Stimulated activated naive CD8-positive, alpha-beta T cell treated with anti-CD3 and anti-CD28 coated beads, Interleukin-15, amount 100 ng/mL, for 72 hours (primary cell): ENCODE measurements around the gene C2CD4B.
A peak's percentile ranks its signal among the peaks of the same experiment; 100 is the strongest.

Source experiments
- ATAC-seq: fragments of 150-1000 bp; cut with Tn5 transposase; 2 replicates; pipeline ENCODE4 v1.10.0; 2021; ENCODE audit warnings: mild to moderate bottlenecking, moderate library complexity
- DNase-seq, 2 donors: peaks; one replicate each; pipeline ENCODE4 v3.0.0; 2021 to 2022
- H3K27ac Mint-ChIP-seq, 2 donors: one replicate each; pipeline ENCODE4 v1.8.0; 2022; ENCODE audit warnings: mild to moderate bottlenecking in 2 of 2, mixed read lengths in 2 of 2, moderate library complexity in 2 of 2
- H3K27me3 Mint-ChIP-seq: one replicate; pipeline ENCODE4 v1.8.0; 2022; ENCODE audit warnings: mixed read lengths
- H3K4me1 Mint-ChIP-seq: one replicate; pipeline ENCODE4 v1.8.0; 2022; ENCODE audit warnings: mild to moderate bottlenecking, mixed read lengths
- H3K4me3 Mint-ChIP-seq, 2 donors: one replicate each; pipeline ENCODE4 v1.8.0; 2022; ENCODE audit warnings: mild to moderate bottlenecking in 2 of 2, mixed read lengths in 2 of 2, moderate library complexity in 1 of 2
- H3K9me3 Mint-ChIP-seq, 2 donors: one replicate each; pipeline ENCODE4 v1.8.0; 2022; ENCODE audit warnings: mixed read lengths in 2 of 2

C2CD4B gene, protein sequence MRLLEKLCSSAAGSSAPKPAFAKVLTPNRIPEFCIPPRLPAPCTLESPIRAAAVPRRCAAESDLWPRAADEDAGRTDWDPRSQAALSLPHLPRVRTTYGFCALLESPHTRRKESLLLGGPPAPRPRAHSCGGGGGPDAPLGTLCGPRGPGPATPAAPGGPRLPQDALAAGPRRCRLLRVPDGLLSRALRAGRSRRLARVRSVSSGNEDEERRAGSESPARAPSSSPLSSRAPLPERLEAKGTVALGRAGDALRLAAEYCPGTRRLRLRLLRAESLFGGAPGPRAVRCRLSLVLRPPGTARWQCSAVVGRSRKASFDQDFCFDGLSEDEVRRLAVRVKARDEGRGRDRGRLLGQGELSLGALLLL

GRCh38 chr15:62165104-62165792 is at the start of gene C2CD4B:
C2CD4B (minus strand) TSS chr15:62165285; CDS start chr15:62164984, 301 bp downstream.
- ATAC-seq = peak; percentile 76
- Mint-ChIP-seq H3K9me3 (no peaks in the 10 kb centered on the region), H3K27me3 (peaks cover 68% of the 10 kb centered on the region), H3K4me3 (peak within 1 kb of the TSS; percentile 81 to 84), H3K4me1 (peaks cover 21% of the 10 kb centered on the region), H3K27ac (peak within 1 kb of the TSS in 1 of 2 donors; percentile 94)
- DNase-seq = peak; percentile 29 to 37

- DNase-seq = peak in 1 of 2 donors; percentile 11
- H3K4me1 Mint-ChIP-seq = peaks cover 13% of the 10 kb centered on the region
- peak; percentile 64 for ATAC-seq
- H3K9me3 Mint-ChIP-seq = peaks cover 10 to 24% of the 10 kb centered on the region in 2 donors
- peaks cover 24% of the 10 kb centered on the region for H3K27me3 Mint-ChIP-seq
- H3K4me3 Mint-ChIP-seq = no peak overlapping the region
- no peak overlapping the region for H3K27ac Mint-ChIP-seq
Measured at GRCh38 chr15:62212741-62213140, 47.7 kb upstream of the C2CD4B start.

DNA sequence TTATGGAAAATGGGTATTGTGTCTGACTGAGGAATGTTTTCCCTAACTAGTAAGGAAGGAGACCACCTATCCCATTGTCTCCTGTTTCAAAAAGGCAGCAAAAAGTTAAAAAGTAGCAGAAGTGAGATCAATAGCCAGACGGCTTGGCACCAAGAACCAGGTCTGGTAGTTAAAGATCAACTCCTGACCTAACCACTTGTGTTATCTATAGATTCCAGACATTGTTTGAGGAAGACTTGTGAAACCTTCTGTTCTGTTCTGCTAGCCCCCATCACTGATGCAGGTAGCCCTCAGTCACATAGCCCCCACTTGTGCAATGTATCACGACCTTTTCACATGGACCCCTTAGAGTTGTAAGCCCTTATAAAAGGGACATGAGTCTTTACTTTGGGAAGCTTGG is 46.3 kb upstream of the C2CD4B start:
- peaks cover 13% of the 10 kb centered on the region for H3K4me1 Mint-ChIP-seq
- no peak for DNase-seq
- no peak overlapping the region for H3K4me3 Mint-ChIP-seq

DNA sequence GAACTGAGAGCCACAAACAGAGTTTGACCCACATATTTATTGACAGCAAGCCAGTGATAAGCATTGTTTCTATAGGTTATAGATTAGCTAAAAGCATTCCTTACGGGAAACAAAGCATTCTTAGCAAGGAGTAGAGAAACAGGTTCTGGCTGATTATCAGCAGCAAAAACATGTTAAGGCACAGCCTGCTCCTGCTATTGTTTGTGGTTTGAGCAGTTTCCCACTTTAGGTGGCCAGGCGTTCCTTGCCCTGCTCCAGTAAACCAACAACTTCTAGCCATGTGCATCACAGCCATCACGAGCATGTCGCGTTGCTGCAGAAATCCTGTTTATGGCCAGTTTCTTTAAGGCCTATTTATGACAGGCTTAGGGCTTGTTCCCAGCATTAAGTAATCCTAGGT is 44.7 kb upstream of the C2CD4B start:
- Mint-ChIP-seq H3K4me3 (no peak overlapping the region), H3K4me1 (peaks cover 13% of the 10 kb centered on the region), H3K27me3 (peaks cover 41% of the 10 kb centered on the region), H3K9me3 (peaks cover 4 to 9% of the 10 kb centered on the region in 2 donors), H3K27ac (no peak overlapping the region)
- ATAC-seq (no peak), DNase-seq (no peak)

More for the DNA sequence above, 46.3 kb upstream of the C2CD4B start:
- H3K27me3 Mint-ChIP-seq = peaks cover 26% of the 10 kb centered on the region
- peaks cover 6 to 18% of the 10 kb centered on the region in 2 donors for H3K9me3 Mint-ChIP-seq
- H3K27ac Mint-ChIP-seq = no peak overlapping the region
- ATAC-seq = no peak

GRCh38 chr15:62209322-62209721 is 44.2 kb upstream of the C2CD4B start:
- DNase-seq (no peak), ATAC-seq (no peak)
- peaks cover 45% of the 10 kb centered on the region for H3K27me3 Mint-ChIP-seq
- H3K9me3 Mint-ChIP-seq = peaks cover 4 to 9% of the 10 kb centered on the region in 2 donors
- H3K4me3 Mint-ChIP-seq = no peak overlapping the region
- peaks cover 13% of the 10 kb centered on the region for H3K4me1 Mint-ChIP-seq
- H3K27ac Mint-ChIP-seq = no peak overlapping the region

- Mint-ChIP-seq H3K4me1 (peaks cover 13% of the 10 kb centered on the region), H3K4me3 (no peak overlapping the region), H3K9me3 (peaks cover 4 to 9% of the 10 kb centered on the region in 2 donors), H3K27ac (no peak overlapping the region), H3K27me3 (peaks cover 45% of the 10 kb centered on the region)
- DNase-seq (no peak), ATAC-seq (no peak)
Measured at GRCh38 chr15:62208884-62209283, 43.8 kb upstream of the C2CD4B start.

- no peak overlapping the region for H3K27ac Mint-ChIP-seq
- H3K4me1 Mint-ChIP-seq = peaks cover 11% of the 10 kb centered on the region
- ATAC-seq (no peak), DNase-seq (no peak)
- peaks cover 45% of the 10 kb centered on the region for H3K27me3 Mint-ChIP-seq
- peaks cover 4 to 9% of the 10 kb centered on the region in 2 donors for H3K9me3 Mint-ChIP-seq
- H3K4me3 Mint-ChIP-seq = no peak overlapping the region
Measured at GRCh38 chr15:62208367-62208766, 43.3 kb upstream of the C2CD4B start.

- Mint-ChIP-seq H3K27me3 (peaks cover 40% of the 10 kb centered on the region), H3K27ac (no peak overlapping the region), H3K4me1 (no peaks in the 10 kb centered on the region), H3K9me3 (no peaks in the 10 kb centered on the region), H3K4me3 (no peak overlapping the region)
- ATAC-seq (no peak), DNase-seq (no peak)
Measured at GRCh38 chr15:62190675-62191074, 25.6 kb upstream of the C2CD4B start.

GRCh38 chr15:62190274-62190673 is 25.2 kb upstream of the C2CD4B start:
- Mint-ChIP-seq H3K4me1 (no peaks in the 10 kb centered on the region), H3K4me3 (no peak overlapping the region), H3K9me3 (no peaks in the 10 kb centered on the region), H3K27me3 (peaks cover 39% of the 10 kb centered on the region), H3K27ac (no peak overlapping the region)
- DNase-seq = no peak
- ATAC-seq = no peak

GRCh38 chr15:62188744-62189143 is 23.7 kb upstream of the C2CD4B start:
- H3K4me1 Mint-ChIP-seq = no peaks in the 10 kb centered on the region
- DNase-seq (no peak), ATAC-seq (no peak)
- H3K27me3 Mint-ChIP-seq = peaks cover 33% of the 10 kb centered on the region
- H3K27ac Mint-ChIP-seq = no peak overlapping the region
- no peak overlapping the region for H3K4me3 Mint-ChIP-seq
- H3K9me3 Mint-ChIP-seq = no peaks in the 10 kb centered on the region

DNA sequence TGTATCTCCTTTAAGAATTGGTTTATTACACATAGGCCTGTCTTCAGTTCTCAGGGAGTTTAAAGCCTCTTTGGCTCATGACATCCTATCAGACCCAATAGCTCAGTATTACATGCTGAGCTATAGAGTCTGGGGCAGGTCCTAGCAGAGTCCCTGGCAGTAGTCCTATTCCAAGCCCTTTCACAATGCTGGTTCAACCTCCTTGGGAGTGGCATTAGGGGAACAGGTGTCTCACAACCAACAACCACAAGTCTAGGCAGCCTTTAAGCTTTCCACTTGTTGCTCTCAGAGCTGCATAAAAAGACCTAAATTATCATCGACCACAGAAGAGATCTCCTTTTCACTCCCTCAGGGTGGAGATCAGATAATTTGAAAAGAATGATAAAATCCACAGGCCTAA is 22.8 kb upstream of the C2CD4B start:
- Mint-ChIP-seq H3K4me3 (no peak overlapping the region), H3K9me3 (no peaks in the 10 kb centered on the region), H3K27me3 (peaks cover 24% of the 10 kb centered on the region), H3K27ac (no peak overlapping the region), H3K4me1 (no peaks in the 10 kb centered on the region)
- DNase-seq (no peak), ATAC-seq (no peak)

DNA sequence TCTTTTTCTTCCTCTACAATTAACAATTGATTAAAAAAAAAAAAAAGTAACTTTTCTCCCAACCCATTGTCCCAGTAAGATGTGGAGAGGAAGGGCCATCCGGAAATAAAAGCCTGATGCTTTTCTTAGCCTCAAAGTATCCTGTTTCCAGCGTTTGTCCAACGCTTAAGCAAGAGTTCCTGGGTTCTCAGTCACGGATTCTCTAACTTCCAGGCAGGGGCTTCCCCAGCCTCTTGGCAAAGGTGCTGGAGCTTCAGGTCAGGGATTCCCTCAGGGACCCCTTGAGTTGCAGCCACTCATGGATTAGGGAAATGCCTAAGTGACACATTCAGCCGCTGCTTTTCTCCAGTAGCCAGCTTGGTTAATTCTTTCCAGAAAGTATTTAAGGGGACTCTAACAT is 22.3 kb upstream of the C2CD4B start:
- Mint-ChIP-seq H3K9me3 (no peaks in the 10 kb centered on the region), H3K4me1 (no peaks in the 10 kb centered on the region), H3K27me3 (peaks cover 21% of the 10 kb centered on the region), H3K4me3 (no peak overlapping the region), H3K27ac (no peak overlapping the region)
- DNase-seq = no peak
- no peak for ATAC-seq

- Mint-ChIP-seq H3K4me3 (no peak overlapping the region), H3K27ac (no peak overlapping the region), H3K27me3 (peaks cover 21% of the 10 kb centered on the region), H3K4me1 (no peaks in the 10 kb centered on the region), H3K9me3 (no peaks in the 10 kb centered on the region)
- ATAC-seq (no peak), DNase-seq (no peak)
Measured at GRCh38 chr15:62186578-62186977, 21.5 kb upstream of the C2CD4B start.

DNA sequence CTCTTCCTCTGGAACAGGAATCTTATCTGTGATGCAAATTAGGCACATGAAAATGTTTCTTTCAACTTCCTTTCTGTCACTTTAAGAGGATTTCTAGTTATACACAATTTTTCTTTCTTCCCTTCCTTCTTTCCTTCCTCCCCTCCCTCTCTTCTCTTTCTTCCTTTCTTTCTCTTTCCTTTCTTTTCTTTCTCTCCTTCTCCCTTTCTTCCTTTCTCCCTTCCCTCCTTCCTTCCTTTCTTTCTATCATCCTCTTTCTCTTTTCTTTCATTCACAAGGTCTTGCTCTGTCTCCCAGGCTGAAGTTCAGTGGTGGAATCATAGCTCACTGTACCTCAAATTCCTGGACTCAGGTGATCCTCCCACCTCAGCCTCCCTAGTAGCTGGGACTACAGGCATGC is 18.0 kb upstream of the C2CD4B start:
- no peaks in the 10 kb centered on the region for H3K9me3 Mint-ChIP-seq
- no peak overlapping the region for H3K4me3 Mint-ChIP-seq
- H3K27ac Mint-ChIP-seq = no peak overlapping the region
- H3K27me3 Mint-ChIP-seq = peaks cover 11% of the 10 kb centered on the region
- ATAC-seq = no peak
- no peaks in the 10 kb centered on the region for H3K4me1 Mint-ChIP-seq
- no peak for DNase-seq

DNA sequence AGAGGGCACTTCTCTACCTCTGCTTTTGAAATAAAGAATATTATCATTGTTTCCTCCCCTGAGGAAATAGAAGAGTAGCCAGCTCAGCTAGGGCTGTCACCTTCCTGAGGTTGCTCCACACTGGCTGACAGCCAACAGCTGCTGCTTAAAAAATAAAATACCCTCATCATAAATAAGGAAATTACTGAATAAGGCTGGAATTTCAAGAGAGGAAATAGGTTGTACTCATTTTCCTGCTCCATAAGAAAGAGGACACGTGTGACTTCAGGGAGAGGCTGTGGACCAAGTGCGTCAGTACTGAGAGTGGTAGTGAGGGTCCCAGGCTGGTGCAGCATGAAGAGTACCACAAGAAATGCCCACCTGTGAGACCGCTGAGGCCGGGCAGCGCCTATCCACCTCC is 8.1 kb upstream of the C2CD4B start:
- Mint-ChIP-seq H3K27me3 (peaks cover 42% of the 10 kb centered on the region), H3K9me3 (no peaks in the 10 kb centered on the region), H3K27ac (no peak overlapping the region), H3K4me1 (no peaks in the 10 kb centered on the region), H3K4me3 (no peak overlapping the region)
- no peak for ATAC-seq
- no peak for DNase-seq

GRCh38 chr15:62171882-62172281 is 6.8 kb upstream of the C2CD4B start:
- no peak for DNase-seq
- Mint-ChIP-seq H3K27me3 (peaks cover 46% of the 10 kb centered on the region), H3K27ac (no peak overlapping the region), H3K9me3 (no peaks in the 10 kb centered on the region), H3K4me3 (no peak overlapping the region), H3K4me1 (no peaks in the 10 kb centered on the region)
- no peak for ATAC-seq
